Activated CD4-positive, alpha-beta T cell treated with anti-CD3 and anti-CD28 coated beads, Interleukin-2, amount 50 U/mL, for 16 hours (primary cell): Measurements from ENCODE around the gene VENTX.

Source experiments
- DNase-seq: peaks from one replicate; pipeline ENCODE4 v3.0.0-alpha.2; 2020

The VENTX gene

DNA sequence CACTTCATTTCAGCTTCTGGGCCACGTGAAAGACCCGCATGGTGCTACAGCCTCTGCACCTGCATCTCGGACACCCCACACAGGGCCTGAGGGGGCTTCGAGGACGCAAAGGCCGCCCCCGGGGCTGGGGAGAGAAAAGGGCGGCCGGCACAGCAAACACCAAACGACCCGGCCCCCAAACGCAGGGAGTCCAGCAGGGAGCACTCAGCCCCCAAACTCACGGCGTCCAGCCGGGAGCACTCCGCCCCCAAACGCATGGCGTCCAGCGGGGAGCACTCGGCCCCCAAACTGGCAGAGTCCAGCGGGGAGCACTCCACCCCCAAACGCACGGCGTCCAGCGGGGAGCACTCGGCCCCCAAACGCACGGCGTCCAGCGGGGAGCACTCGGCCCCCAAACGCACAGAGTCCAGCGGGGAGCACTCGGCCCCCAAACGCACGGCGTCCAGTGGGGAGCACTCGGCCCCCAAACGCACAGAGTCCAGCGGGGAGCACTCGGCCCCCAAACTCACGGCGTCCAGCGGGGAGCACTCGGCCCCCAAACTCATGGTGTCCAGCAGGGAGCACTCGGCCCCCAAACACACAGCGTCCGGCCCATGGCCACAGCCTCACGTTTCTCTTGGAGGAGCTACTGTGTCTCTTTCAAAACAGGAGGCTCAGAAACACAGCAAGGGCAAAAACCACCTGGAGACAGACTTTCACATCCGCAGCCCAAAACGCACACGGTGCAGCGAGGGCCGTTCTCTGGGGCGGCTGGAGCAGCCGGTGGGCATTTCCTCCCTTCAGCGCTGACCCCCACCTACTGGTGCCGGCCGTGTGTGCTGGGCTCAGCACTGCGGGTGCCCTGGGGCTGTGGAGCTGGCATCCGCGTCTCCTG lies 34.6 kb upstream of the VENTX start:
- DNase-seq = no peak

DNA sequence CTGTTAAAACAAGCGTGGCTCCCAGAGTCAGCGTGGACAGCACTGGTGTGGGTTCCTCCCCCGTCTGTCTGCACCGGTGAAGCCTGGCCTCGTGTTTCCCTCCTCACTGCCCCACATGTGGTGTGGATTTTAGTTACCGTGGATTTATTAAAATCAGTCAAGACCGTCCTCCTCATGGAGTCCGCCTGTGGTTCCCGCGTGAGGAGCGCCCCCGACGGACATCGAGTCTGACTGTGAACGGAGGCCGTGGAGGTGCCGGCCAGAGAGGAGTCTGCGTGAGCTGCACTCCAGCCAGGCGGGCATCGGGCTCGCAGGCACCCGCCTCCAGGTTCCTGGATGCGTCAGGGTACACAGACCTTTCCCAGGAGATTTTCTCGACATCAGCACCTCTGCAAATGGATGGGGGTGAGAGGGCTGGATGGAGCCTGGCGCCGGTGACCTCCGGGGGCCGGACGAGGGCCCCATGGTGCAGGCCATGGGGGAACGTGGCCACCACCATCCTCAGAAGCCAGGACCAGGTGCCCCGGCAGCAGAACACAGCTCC lies 33.9 kb upstream of the VENTX start:
- DNase-seq = no peak

- DNase-seq = no peak
These were observed 33.2 kb upstream of the VENTX start for GRCh38 chr10:133204226-133205015.

DNA sequence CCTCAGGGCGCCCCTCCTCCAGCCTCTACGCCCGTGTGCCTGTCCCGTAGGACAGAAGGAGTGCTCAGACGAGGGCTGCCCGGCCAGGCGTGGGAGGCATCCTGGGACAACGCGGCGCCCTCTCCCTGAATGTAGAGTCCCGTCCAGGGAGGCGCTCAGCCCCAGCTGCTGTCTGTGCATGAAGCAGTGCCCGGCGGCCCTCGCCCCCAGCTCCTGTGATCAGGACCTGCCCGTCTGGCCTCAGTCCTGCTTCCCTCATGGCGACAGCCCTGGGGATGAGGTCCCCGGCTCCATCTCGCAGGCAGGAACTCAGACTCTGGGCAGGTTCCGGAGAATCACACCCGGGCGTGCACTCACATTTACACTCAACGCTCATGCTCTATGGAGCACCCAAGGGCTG lies 32.5 kb upstream of the VENTX start:
- DNase-seq = no peak

DNA sequence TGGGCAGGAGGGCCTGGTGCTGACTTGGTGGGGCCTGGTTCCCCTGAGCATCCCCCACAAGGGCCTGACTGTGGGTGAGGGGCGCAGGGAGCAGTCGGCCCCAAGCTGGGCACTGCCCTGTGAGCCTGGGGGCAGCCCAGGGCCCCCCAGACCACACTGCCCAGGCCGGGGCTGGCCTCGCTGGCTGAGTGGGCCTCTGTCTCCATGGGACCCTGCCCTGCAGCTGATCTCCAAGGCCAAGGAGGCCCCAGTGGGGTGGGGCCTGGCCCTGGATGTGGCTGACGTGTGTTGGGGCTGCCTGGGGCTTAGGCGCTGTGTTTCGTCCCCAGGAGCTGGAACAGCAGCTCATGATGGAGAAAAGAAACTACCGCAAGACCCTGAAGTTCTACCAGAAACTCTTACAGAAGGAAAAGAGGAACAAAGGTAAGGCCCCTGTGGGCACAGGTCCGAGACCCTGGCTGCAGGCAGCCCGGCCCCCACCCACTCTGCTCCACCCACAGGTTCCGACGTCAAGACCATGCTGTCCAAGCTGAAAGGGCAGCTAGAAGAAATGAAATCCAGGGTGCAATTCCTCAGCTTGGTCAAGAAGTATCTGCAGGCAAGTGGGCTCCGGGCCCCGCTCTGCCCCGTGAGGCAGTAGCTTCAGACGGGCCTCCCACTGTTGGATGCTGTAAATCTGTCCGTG lies 31.2 kb upstream of the VENTX start:
- no peak for DNase-seq

- no peak for DNase-seq
These were observed 30.5 kb upstream of the VENTX start for GRCh38 chr10:133207041-133207600.

- no peak for DNase-seq
These were observed 30.0 kb upstream of the VENTX start for GRCh38 chr10:133207627-133208026.

DNA sequence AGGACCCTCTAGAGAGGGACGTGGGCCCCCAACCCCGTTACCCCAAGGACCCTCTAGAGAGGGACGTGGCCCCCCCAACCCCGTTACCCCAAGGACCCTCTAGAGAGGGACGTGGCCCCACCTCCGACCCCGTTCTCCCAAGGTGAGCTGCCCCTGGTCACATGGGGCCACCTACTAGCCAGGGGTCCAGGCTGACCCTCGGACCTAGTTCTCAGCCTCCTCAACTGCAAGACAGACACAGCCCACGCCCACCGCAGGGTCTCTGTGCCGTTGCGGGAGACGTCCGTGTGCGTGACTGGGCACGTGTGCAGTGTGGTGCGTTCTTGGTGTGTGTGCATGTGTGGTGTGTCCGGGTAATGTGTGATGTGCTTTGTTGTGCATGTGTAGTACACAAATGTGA lies 29.2 kb upstream of the VENTX start:
- DNase-seq = no peak

GRCh38 chr10:133209117-133209516 lies 28.5 kb upstream of the VENTX start:
- no peak for DNase-seq

- DNase-seq = no peak
These were observed 28.0 kb upstream of the VENTX start for GRCh38 chr10:133209641-133210040.

DNA sequence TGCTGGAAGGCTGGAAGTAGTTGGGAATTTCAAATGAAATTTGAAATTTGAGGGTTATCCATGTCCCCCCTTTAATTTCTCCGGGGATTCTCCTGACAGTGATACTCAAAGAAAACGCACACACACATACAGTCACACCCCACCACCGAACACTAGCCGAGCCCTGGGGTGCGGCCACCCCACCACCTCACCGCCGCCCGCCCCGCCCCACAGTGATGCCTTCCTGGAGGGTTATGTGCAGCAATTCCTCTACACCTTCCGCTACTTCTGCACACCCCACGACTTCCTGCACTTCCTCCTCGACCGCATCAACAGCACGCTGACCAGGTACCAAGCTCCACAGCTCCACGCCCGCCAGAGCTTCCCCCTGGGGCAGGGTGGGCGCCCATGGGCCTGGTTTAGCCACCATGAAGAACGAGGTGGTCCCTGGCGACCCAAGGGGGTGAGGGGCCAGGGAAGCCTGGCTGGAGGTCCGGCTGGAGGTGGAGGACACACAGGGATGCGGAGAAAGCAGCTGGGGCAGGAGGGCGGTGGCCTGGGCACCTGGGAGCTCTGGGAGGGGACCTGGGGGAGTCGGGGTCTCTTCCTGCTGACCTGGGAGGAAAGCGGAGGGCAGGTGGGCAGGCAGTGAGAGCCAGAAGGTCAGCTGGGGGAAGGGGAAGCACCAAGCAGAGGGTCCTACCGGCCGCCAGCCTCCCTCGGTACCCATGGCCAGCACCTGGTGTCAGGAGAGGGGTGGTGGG lies 27.1 kb upstream of the VENTX start:
- no peak for DNase-seq

- DNase-seq = no peak
These were observed 26.4 kb upstream of the VENTX start for GRCh38 chr10:133211141-133211830.

DNA sequence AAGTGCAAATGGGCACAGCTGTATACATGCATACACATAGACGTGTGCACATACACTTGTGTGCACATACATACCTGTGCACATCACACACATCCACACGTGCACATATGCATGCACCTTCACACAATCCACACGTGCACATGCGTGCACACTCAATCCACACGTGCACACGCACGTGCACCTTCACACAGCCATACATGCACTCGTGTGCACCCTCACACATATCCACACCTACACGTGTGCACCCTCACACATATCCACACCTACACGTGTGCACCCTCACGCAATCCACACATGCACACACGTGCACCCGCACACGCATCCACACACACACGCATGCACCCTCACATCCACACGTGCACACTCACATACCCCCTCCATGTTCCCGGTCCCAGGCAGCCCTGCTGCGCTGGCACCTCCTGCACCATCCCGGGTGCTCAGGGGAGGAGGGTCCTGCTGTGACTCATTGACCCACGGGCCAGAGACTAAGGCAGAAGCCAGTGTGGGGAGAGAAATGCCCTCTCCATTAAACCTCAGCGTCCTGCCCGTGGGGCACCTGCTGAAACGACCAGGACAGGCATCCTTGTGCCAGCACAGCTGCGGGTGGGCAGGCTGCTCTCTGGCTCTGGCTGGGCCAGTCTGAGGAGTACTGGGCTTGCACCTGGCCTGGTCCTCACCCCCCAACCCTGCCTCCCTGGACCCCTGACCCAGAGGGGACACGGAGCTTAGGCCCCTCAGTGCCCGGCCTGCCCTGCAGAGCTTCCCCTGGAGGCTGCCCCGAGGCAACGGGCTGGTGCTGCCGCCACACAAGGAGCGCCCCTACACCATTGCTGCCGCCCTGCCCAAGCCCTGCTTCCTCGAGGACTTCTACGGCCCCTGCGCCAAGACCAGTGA lies 25.4 kb upstream of the VENTX start:
- no peak for DNase-seq

- DNase-seq = no peak
These were observed 24.7 kb upstream of the VENTX start for GRCh38 chr10:133212853-133213494.

DNA sequence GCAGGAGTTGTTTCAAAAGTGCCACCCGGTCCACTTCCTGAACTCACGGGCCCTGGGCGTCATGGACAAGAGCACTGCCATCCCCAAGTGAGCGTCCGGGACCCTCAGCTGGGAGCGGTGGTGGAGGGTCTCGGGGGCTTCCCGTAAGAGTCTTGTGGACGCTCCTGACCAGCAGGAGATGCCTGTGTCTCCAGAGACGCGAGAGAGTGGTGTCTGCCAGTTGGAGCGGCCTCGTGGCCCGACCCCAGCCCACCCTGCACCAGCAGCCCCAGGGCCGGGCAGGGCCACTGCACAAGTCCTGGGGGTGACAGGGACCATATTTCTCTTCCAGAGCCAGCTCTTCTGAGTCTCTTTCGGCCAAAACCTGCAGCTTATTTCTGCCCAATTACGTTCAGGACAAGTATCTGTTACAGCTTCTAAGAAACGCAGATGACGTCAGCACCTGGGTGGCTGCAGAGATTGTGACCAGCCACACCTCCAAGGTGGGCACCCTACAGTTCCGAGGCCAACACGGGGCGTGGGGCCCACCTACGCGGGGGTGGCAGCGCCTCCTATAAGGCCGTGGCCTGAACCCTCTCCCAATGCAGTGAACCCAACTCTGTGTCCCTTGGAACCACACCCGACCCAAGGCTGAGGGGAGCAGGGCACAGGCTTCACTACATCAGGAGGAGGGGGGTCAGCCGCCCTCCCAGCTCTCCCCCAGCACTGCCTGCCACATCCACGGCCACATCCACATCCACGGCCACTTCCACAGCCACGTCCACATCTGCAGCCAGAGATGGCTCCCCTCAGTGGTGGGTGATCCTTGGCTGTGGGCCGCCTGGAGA lies 23.8 kb upstream of the VENTX start:
- DNase-seq = no peak

DNA sequence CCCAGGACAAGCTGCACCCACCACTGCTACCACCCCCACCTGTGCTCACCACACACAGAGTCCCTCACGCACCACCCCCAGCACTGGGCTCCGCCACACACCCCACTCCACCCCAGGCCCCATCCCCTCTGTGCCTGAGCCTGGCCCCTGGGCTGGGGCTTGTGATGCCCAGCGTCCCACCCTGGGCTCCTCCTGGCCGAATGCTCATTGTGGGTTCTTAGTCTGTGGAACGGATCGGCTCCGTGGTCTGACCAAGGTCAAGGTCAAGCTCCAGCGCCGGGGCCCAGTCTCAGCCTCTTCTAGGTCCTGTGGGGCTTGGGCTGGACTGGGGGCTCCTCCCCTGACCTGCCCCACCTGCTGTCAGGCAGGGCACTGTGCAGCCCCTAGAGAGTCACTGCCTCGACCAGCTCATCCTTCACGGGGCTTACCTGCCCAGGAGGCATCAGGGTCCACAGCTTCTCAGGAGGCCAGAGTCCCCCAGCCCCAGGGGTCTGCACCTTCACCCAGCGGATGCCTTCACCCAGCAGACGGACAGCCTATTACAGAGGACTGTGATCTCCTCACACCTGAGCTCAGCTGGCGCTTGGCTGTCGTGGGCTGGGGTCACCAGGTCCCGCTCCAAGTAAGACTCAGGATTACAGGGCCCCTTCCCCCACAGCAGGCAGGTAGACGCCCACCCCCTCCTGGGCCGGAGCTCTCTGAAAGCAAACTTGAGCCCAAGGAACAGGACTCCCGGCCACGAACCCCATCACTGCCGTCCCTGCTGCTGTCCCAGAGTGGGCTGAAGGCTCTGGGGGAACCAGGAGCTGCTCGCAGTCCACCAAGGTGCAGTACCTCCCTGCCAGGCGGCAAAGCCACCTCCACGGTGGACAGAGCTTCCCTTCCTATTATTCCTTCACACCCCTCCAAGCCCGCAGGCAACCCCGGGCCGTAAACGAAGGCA lies 22.9 kb upstream of the VENTX start:
- no peak for DNase-seq

- DNase-seq = no peak
These were observed 22.1 kb upstream of the VENTX start for GRCh38 chr10:133215586-133215985.

DNA sequence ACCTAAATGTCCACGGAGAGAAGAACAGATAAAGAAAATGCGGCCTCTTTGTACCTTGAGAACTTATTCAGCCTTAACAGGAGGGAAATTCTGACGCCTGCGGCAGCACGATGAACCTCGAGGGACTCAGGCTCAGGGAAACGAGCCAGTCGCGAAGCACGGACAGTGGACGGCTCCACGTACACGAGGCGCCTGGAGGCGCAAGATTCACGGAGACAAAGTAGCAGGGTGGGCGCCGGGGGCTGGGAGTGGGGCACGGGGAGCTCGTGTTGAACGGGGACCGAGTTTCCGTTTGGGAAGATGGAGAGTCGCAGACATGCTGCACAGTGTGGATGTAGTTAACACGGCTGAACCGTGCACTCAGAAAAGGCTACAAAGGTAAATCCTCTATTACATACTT lies 20.9 kb upstream of the VENTX start:
- no peak for DNase-seq
